ENCODE data around the gene AMPH. TPM values are rescaled to one million over a fixed set of nuclear protein-coding genes. Genes with fewer than 3 reads are reported as not detected.

The AMPH gene
- total RNA-seq, 5 donors from 2014 or later (not counting 1 experiment from before 2014, with no cell fraction given) = not detected

DNA sequence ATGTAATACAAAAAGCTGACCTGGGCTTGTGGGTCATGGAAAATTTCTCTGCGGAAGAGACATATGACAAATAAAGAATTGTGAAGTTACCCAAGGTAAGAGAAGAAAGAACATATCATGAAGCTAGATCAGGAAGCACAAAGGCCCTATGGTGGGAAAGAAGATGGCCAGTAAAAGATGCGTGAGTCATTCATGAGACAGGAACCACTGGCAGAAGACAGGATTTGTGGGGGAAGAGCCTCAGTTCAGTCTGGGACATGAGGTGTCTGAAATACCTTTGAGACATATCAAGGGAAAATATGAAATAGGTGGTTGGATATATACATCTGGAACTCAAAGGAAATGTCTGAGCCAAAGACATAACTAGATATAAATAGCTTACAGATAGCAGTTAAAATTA is 27.7 kb upstream of the AMPH start:
- Mint-ChIP-seq H3K4me1 (peaks cover 2 to 5% (median 2%) of the 10 kb centered on the region in 3 donors), H3K27me3 (peaks cover 22 to 34% of the 10 kb centered on the region in 2 donors), H3K4me3 (no peak overlapping the region), H3K9me3 (no peaks in the 10 kb centered on the region), H3K27ac (no peak overlapping the region), H3K36me3 (no peaks in the 10 kb centered on the region)
- 100% methylated on average over 2 of the region's 2 CpGs for WGBS (ENCODE audit: insufficient coverage)
- ChIA-PET CTCF (interaction anchor here (2.8 to 3.0 kb wide), 2 partner anchors 260 kb away, joined by 20 to 25 read pairs; no protein-coding TSS in a partner anchor), POLR2A (no interaction called here)
- no peak for ATAC-seq (replicated peaks in 1 of 4)
- H3K27me3 ChIP-seq (replicated peaks in 1 of 2; ENCODE audit: control insufficient read depth in 2 of 2, extremely low read depth in 1 of 2, insufficient read depth in 2 of 2, low read length in 1 of 2) = peaks cover 0 to 18% of the 10 kb centered on the region in 2 experiments
- H3K4me3 ChIP-seq (ENCODE audit: control insufficient read depth in 1 of 2, extremely low read depth in 1 of 2, low read length in 1 of 2) = no peak overlapping the region
- no peak for DNase-seq
- H3K4me1 ChIP-seq (ENCODE audit: control insufficient read depth in 1 of 2, extremely low read depth in 1 of 2, insufficient read depth in 2 of 2, low read length in 2 of 2) = peaks cover 2% of the 10 kb centered on the region in 2 experiments
- no peaks in the 10 kb centered on the region for H3K36me3 ChIP-seq (ENCODE audit: control insufficient read depth in 2 of 2, extremely low read depth in 1 of 2, insufficient read depth in 1 of 2, low read length in 1 of 2)
- H3K9me3 ChIP-seq = no peaks in the 10 kb centered on the region
- no peak overlapping the region for H3K27ac ChIP-seq (ENCODE audit: low read length)

DNA sequence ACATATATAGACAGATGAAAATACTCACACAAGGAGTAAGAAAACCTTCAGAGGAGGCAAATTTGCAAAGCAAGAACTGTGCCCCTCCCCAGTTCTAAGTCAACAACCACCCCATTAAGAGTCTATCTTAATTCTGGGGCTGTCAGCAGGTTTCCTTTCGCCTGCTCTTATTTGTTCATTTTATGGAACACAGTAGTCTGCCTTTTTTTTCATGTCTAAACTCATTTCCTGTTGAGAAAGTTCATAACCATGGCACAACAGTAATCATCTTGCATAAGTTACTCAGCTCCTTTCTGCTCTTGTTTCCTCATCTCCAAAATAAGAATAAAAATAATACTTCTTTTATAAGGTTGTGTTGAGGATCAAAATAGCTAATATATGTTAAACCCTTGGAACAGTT is 25.8 kb upstream of the AMPH start:
- no peaks in the 10 kb centered on the region for H3K9me3 ChIP-seq
- H3K36me3 ChIP-seq (ENCODE audit: control insufficient read depth in 2 of 2, extremely low read depth in 1 of 2, insufficient read depth in 1 of 2, low read length in 1 of 2) = no peaks in the 10 kb centered on the region
- Mint-ChIP-seq H3K4me3 (no peak overlapping the region), H3K4me1 (peaks cover 2 to 5% (median 2%) of the 10 kb centered on the region in 3 donors), H3K27me3 (peaks cover 18 to 23% of the 10 kb centered on the region in 2 donors), H3K36me3 (no peaks in the 10 kb centered on the region), H3K27ac (no peak overlapping the region), H3K9me3 (no peaks in the 10 kb centered on the region)
- ChIA-PET CTCF (interaction anchor here in 1 of 2 donors (0.7 to 0.9 kb wide), 2 partner anchors 174 to 436 kb away, joined by 3 read pairs; no protein-coding TSS in a partner anchor), POLR2A (no interaction called here)
- no peak overlapping the region for H3K27ac ChIP-seq (ENCODE audit: low read length)
- H3K27me3 ChIP-seq (replicated peaks in 1 of 2; ENCODE audit: control insufficient read depth in 2 of 2, extremely low read depth in 1 of 2, insufficient read depth in 2 of 2, low read length in 1 of 2) = peaks cover 0 to 18% of the 10 kb centered on the region in 2 experiments
- ATAC-seq (replicated peaks in 1 of 4) (peak in 1 of 4 experiments; percentile 20), DNase-seq (no peak)
- WGBS (ENCODE audit: insufficient coverage) = 0% methylated on average over 1 of the region's 1 CpG
- H3K4me3 ChIP-seq (ENCODE audit: control insufficient read depth in 1 of 2, extremely low read depth in 1 of 2, low read length in 1 of 2) = no peak overlapping the region
- H3K4me1 ChIP-seq (ENCODE audit: control insufficient read depth in 1 of 2, extremely low read depth in 1 of 2, insufficient read depth in 2 of 2, low read length in 2 of 2) = peaks cover 2% of the 10 kb centered on the region in 2 experiments

DNA sequence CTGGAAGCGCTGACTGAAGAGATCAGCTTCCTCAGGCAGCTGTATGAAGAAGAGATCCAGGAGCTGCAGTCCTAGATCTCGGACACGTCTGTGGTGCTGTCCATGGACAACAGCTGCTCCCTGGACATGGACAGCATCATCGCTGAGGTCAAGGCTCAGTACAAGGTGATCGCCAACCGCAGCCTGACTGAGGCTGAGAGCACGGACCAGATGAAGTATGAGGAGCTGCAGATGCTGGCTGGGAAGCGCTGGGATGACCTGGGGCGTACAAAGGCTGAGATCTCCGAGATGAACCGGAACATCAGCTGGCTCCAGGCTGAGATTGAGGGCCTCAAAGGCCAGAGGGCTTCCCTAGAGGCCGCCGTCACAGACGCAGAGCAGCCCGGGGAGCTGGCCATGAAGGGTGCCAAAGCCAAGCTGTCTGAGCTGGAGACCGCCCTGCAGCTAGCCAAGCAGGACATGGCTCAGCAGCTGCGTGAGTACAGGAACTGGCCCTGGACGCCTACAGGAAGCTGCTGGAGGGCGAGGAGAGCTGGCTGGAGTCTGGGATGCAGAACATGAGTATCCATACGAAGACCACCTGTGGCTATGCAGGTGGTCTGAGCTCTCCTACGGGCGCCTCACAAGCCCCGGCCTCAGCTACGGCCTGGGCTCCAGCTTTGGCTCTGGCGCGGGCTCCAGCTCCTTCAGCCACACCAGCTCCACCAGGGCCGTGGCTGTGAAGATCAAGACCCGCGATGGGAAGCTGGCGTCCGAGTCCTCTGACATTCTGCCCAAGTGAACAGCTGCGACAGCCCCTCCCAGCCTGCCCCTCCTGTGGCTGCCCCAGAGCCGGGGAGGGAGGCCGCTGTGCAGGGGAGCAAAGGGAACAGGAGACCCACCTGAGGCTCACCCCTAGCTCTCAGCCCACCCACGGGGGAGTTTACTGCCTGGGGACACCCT is 24.9 kb upstream of the AMPH start:
- H3K9me3 Mint-ChIP-seq = no peaks in the 10 kb centered on the region
- ATAC-seq (replicated peaks in 1 of 4) (no peak), DNase-seq (no peak)
- no peak overlapping the region for H3K27ac ChIP-seq (ENCODE audit: low read length)
- no peak overlapping the region for H3K27ac Mint-ChIP-seq
- H3K9me3 ChIP-seq = no peaks in the 10 kb centered on the region
- peaks cover 0 to 18% of the 10 kb centered on the region in 2 experiments for H3K27me3 ChIP-seq (replicated peaks in 1 of 2; ENCODE audit: control insufficient read depth in 2 of 2, extremely low read depth in 1 of 2, insufficient read depth in 2 of 2, low read length in 1 of 2)
- no peak overlapping the region for H3K4me3 Mint-ChIP-seq
- H3K36me3 Mint-ChIP-seq = no peaks in the 10 kb centered on the region
- peaks cover 2% of the 10 kb centered on the region in 2 experiments for H3K4me1 ChIP-seq (ENCODE audit: control insufficient read depth in 1 of 2, extremely low read depth in 1 of 2, insufficient read depth in 2 of 2, low read length in 2 of 2)
- peaks cover 2 to 5% (median 2%) of the 10 kb centered on the region in 3 donors for H3K4me1 Mint-ChIP-seq
- no peaks in the 10 kb centered on the region for H3K36me3 ChIP-seq (ENCODE audit: control insufficient read depth in 2 of 2, extremely low read depth in 1 of 2, insufficient read depth in 1 of 2, low read length in 1 of 2)
- 84% methylated on average over 28 of the region's 35 CpGs for WGBS (ENCODE audit: insufficient coverage)
- no peak overlapping the region for H3K4me3 ChIP-seq (ENCODE audit: control insufficient read depth in 1 of 2, extremely low read depth in 1 of 2, low read length in 1 of 2)
- POLR2A ChIA-PET = no interaction called here
- CTCF ChIA-PET = interaction anchor here in 1 of 2 donors (0.6 to 0.9 kb wide), 2 partner anchors 249 to 435 kb away, joined by 3 read pairs; no protein-coding TSS in a partner anchor
- peaks cover 10 to 18% of the 10 kb centered on the region in 2 donors for H3K27me3 Mint-ChIP-seq

DNA sequence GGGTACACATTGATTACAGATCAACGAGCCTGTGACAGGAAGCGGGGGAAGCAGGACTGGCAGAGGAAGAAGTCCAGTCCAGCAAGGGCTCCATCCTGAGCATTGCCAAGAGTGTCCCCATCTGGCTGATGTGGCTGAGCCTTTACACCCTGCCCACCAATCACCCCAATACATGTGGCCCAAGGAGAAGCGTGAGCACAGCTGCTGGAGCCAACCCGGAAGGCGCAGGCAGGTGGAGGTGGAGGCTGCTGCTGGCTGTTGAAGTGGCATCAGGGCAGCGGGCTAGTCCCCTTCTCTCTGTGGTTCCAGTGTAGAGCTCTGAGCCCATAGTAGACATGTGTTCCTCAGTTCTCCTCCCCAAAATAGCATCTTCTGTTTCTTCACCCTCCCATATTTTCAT is 6.8 kb upstream of the AMPH start:
- H3K9me3 ChIP-seq = no peaks in the 10 kb centered on the region
- H3K9me3 Mint-ChIP-seq = peaks cover 0 to 9% (median 0%) of the 10 kb centered on the region in 3 donors
- no CpG with 5 or more reads among the region's 6 CpGs for WGBS (ENCODE audit: insufficient coverage)
- ATAC-seq (replicated peaks in 1 of 4) = no peak
- no peak for DNase-seq
- H3K36me3 ChIP-seq (ENCODE audit: control insufficient read depth in 2 of 2, extremely low read depth in 1 of 2, insufficient read depth in 1 of 2, low read length in 1 of 2) = no peaks in the 10 kb centered on the region
- H3K4me3 ChIP-seq (ENCODE audit: control insufficient read depth in 1 of 2, extremely low read depth in 1 of 2, low read length in 1 of 2) = no peak overlapping the region
- no peak overlapping the region for H3K27ac ChIP-seq (ENCODE audit: low read length)
- H3K27ac Mint-ChIP-seq = no peak overlapping the region
- no peak overlapping the region for H3K4me3 Mint-ChIP-seq
- CTCF ChIA-PET = no interaction called here
- no peaks in the 10 kb centered on the region for H3K36me3 Mint-ChIP-seq
- POLR2A ChIA-PET = interaction anchor here in 1 of 2 donors (0.6 kb wide), 1 partner anchor 752 kb away, joined by 5 read pairs; no protein-coding TSS in a partner anchor
- peaks cover 9 to 20% of the 10 kb centered on the region in 2 donors for H3K27me3 Mint-ChIP-seq
- peaks cover 4 to 14% of the 10 kb centered on the region in 2 experiments for H3K27me3 ChIP-seq (replicated peaks in 1 of 2; ENCODE audit: control insufficient read depth in 2 of 2, extremely low read depth in 1 of 2, insufficient read depth in 2 of 2, low read length in 1 of 2)
- H3K4me1 Mint-ChIP-seq = no peaks in the 10 kb centered on the region
- H3K4me1 ChIP-seq (ENCODE audit: control insufficient read depth in 1 of 2, extremely low read depth in 1 of 2, insufficient read depth in 2 of 2, low read length in 2 of 2) = no peaks in the 10 kb centered on the region

DNA sequence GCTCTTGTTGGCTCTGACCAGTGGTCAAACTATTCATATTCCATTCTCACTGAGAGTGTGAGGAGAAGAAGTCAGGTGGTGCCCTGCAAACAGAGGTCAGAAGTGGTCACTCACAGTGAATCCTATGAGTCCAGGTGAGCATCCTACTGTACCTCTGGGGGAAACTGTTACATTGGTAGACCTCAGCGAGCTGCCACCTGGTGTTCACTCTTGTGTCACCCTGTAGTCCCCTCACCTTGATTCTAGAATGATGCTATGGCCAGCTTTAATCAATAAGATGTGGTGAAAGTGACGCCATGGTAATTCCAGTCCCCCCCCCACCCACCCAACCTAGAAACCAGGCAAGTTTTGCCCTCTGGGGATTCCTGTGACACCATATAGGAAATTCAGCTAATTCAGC is 1.2 kb upstream of the AMPH start:
- H3K4me1 ChIP-seq (ENCODE audit: control insufficient read depth in 1 of 2, extremely low read depth in 1 of 2, insufficient read depth in 2 of 2, low read length in 2 of 2) = peaks cover 0 to 2% of the 10 kb centered on the region in 2 experiments
- H3K9me3 ChIP-seq = no peaks in the 10 kb centered on the region
- no peaks in the 10 kb centered on the region for H3K36me3 ChIP-seq (ENCODE audit: control insufficient read depth in 2 of 2, extremely low read depth in 1 of 2, insufficient read depth in 1 of 2, low read length in 1 of 2)
- WGBS (ENCODE audit: insufficient coverage) = no CpG with 5 or more reads among the region's 2 CpGs
- DNase-seq = peak in 1 of 35 experiments; percentile 10
- no peak overlapping the region for H3K4me3 ChIP-seq (ENCODE audit: control insufficient read depth in 1 of 2, extremely low read depth in 1 of 2, low read length in 1 of 2)
- Mint-ChIP-seq H3K36me3 (no peaks in the 10 kb centered on the region), H3K9me3 (no peaks in the 10 kb centered on the region), H3K27me3 (peaks cover 43 to 56% of the 10 kb centered on the region in 2 donors), H3K4me1 (peaks cover 6 to 13% (median 12%) of the 10 kb centered on the region in 3 donors), H3K4me3 (peak overlapping the region in 1 of 3 donors; percentile 66), H3K27ac (no peak overlapping the region)
- no peak for ATAC-seq (replicated peaks in 1 of 4)
- ChIA-PET POLR2A (no interaction called here), CTCF (no interaction called here)
- no peak overlapping the region for H3K27ac ChIP-seq (ENCODE audit: low read length)
- peaks cover 9 to 34% of the 10 kb centered on the region in 2 experiments for H3K27me3 ChIP-seq (replicated peaks in 1 of 2; ENCODE audit: control insufficient read depth in 2 of 2, extremely low read depth in 1 of 2, insufficient read depth in 2 of 2, low read length in 1 of 2)

DNA sequence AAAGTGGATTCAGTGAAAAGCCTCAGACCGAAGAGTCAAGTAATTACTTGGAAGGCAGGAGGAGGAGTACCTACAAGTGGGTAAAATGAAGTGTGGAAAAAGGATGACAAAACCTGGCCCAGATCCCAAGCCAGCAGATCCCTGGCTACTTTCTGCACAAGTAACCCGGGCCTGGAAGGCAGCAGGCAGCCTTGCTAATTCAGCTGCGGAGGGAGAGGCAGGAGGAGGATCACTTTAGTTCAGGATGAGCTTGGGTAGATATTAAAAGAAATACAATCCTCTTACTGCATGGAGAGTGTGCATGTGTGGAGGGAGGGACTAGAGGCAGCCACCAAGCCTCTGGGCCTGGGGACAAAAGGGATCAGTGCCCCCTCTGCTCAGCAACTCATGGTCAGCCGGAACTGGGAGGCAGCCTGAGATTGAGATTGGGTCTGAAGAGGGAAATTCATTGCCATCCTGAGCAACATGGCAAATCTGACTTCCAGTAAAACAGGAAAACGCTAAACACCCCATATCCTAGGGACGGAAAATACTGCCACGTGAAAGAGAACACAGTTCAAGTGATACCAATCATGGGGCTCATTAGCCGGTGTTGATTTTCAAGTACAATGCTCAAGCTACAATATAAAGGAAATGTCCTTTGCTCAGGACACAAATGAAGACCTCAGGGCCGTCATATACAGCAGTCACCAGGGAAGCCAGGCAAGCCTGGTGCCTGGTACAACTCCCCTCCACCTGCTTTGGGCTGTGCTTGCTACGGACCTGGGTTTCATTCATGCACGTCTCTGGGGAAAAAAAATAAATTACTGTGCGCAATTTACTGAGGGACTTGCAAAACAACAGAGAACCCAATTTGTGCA is 1.3 kb downstream of the AMPH start:
- Mint-ChIP-seq H3K4me3 (peak overlapping the region in 2 of 3 donors; percentile 11 to 50), H3K27ac (no peak overlapping the region), H3K9me3 (peaks cover 2 to 10% (median 9%) of the 10 kb centered on the region in 3 donors), H3K27me3 (peaks cover 58 to 63% of the 10 kb centered on the region in 2 donors), H3K36me3 (peaks cover 2% of the 10 kb centered on the region), H3K4me1 (peaks cover 6 to 13% (median 12%) of the 10 kb centered on the region in 3 donors)
- WGBS (ENCODE audit: insufficient coverage) = 66% methylated on average over 7 of the region's 12 CpGs
- peaks cover 9 to 27% of the 10 kb centered on the region in 2 experiments for H3K27me3 ChIP-seq (replicated peaks in 1 of 2; ENCODE audit: control insufficient read depth in 2 of 2, extremely low read depth in 1 of 2, insufficient read depth in 2 of 2, low read length in 1 of 2)
- CTCF ChIA-PET = no interaction called here
- H3K4me1 ChIP-seq (ENCODE audit: control insufficient read depth in 1 of 2, extremely low read depth in 1 of 2, insufficient read depth in 2 of 2, low read length in 2 of 2) = peaks cover 0 to 2% of the 10 kb centered on the region in 2 experiments
- POLR2A ChIA-PET = no interaction called here
- DNase-seq (no peak), ATAC-seq (replicated peaks in 1 of 4) (no peak)
- no peak overlapping the region for H3K4me3 ChIP-seq (ENCODE audit: control insufficient read depth in 1 of 2, extremely low read depth in 1 of 2, low read length in 1 of 2)
- H3K9me3 ChIP-seq = peaks cover under 1% of the 10 kb centered on the region
- H3K36me3 ChIP-seq (ENCODE audit: control insufficient read depth in 2 of 2, extremely low read depth in 1 of 2, insufficient read depth in 1 of 2, low read length in 1 of 2) = no peaks in the 10 kb centered on the region
- no peak overlapping the region for H3K27ac ChIP-seq (ENCODE audit: low read length)
